Activated CD8-positive, alpha-beta memory T cell treated with anti-CD3 and anti-CD28 coated beads, Interleukin-2, amount 50 U/mL, for 24 hours (primary cell): ENCODE results near the gene CT45A2.
"Not testable (repeated sequence)": the region's sequence is repeated elsewhere in the genome, so short reads cannot be mapped to it uniquely, and the experiment has no call there.

Source experiments
- DNase-seq: peaks from one replicate; pipeline ENCODE4 v3.0.0-alpha.2; 2020; ENCODE audit errors: extremely low read depth

Gene CT45A2

GRCh38 chrX:135819912-135820311, at the start of gene CT45A2:
CT45A2 (minus strand) TSS chrX:135820012; CDS start chrX:135816265, 3,747 bp downstream.
- DNase-seq = not testable (repeated sequence)

- not testable (repeated sequence) for DNase-seq
Observed at GRCh38 chrX:135854438-135854837, 34.6 kb upstream of the CT45A2 start, which contains the start of gene CT45A8. CT45A8 (minus strand) TSS chrX:135854538; CDS start chrX:135850783, 3,755 bp downstream.

- DNase-seq = not testable (repeated sequence)
Observed at GRCh38 chrX:135837180-135837579, 17.4 kb upstream of the CT45A2 start, which contains the start of gene CT45A7. CT45A7 (minus strand) TSS chrX:135837280; CDS start chrX:135833533, 3,747 bp downstream.

GRCh38 chrX:135802687-135803086, 17.1 kb downstream of the CT45A2 start, which contains the start of gene CT45A6:
CT45A6 (minus strand) TSS chrX:135802787; CDS start chrX:135798993, 3,794 bp downstream.
- not testable (repeated sequence) for DNase-seq

- DNase-seq = not testable (repeated sequence)
Observed at GRCh38 chrX:135785403-135785802, 34.4 kb downstream of the CT45A2 start, which contains the start of gene CT45A5. CT45A5 (minus strand) TSS chrX:135785503; CDS start chrX:135781729, 3,774 bp downstream.

- DNase-seq = not testable (repeated sequence)
Observed at GRCh38 chrX:135768091-135768490, 51.7 kb downstream of the CT45A2 start, which contains the start of gene CT45A3. CT45A3 (minus strand) TSS chrX:135768191; CDS start chrX:135764444, 3,747 bp downstream.
